Measurements from ENCODE around the gene CCL26. TPM values are rescaled to one million over a fixed set of nuclear protein-coding genes. Genes with fewer than 3 reads are reported as not detected.

Gene CCL26
- total and polyA plus RNA-seq, 4 donors, result 0.09 to 0.33 TPM; not detected in 2

DNA sequence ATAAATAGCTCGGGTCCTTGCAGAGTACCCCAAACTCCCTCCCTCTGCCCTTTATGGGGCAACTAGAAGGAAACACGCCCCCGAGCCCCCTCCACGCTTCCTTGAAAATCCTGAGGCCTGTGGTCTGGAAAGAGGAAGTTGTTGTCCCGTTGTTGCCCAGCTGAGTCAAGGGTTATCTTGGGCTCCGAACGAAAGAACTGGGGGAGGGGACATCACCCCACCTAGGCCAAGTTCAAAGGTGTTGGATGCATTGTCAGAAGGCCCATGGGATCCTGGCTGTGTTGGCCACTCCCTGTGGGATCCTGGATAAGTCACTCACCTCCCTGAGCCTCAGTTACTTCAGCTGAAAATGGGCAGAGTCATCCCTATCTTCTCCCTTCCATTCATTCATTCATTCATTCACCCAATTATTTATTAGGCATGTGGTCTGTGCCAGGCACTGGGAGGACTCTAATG lies 41.8 kb upstream of the CCL26 start, which contains the start of gene CCL24:
TSS of gene CCL24 (minus strand) at position 26 of the 456 bp plus-strand sequence. CDS start 91 bp downstream, outside the sequence.
- Histone ChIP-seq H3K4me1 (ENCODE audit: control insufficient read depth in 4 of 4, insufficient read depth in 4 of 4, low read length in 3 of 4) (no peaks in the 10 kb centered on the region), H3K9ac (ENCODE audit: low read depth in 1 of 2, low read length in 2 of 2) (no peak within 1 kb of the TSS), H3K9me3 (ENCODE audit: control insufficient read depth in 4 of 4, low read length in 3 of 4) (no peaks in the 10 kb centered on the region), H3K4me3 (ENCODE audit: low read depth in 1 of 3, low read length in 3 of 3) (no peak within 1 kb of the TSS), H3K27ac (ENCODE audit: low read depth in 1 of 2, low read length in 2 of 2) (no peak within 1 kb of the TSS), H3K36me3 (ENCODE audit: control insufficient read depth in 4 of 4, insufficient read depth in 3 of 4, low read depth in 1 of 4, low read length in 3 of 4) (no peaks in the 10 kb centered on the region), H3K27me3 (ENCODE audit: control insufficient read depth in 4 of 4, insufficient read depth in 4 of 4, low read length in 3 of 4) (no peaks in the 10 kb centered on the region)
- TF ChIP-seq FOXA1 (IDR thresholded peaks at IDR 0.05) (no peak), EGR1 (IDR thresholded peaks at IDR 0.05; ENCODE audit: low read depth in 2 of 2) (no peak), SP1 (IDR thresholded peaks at IDR 0.05) (no peak), HNF4G (IDR thresholded peaks at IDR 0.05) (no peak), ATF3 (IDR thresholded peaks at IDR 0.05) (no peak), RXRA (IDR thresholded peaks at IDR 0.05) (no peak), YY1 (IDR thresholded peaks at IDR 0.05) (no peak), JUND (IDR thresholded peaks at IDR 0.05) (no peak), NR2F2 (IDR thresholded peaks at IDR 0.05) (no peak), ZBTB33 (IDR thresholded peaks at IDR 0.05) (no peak), FOXA2 (IDR thresholded peaks at IDR 0.05) (no peak), HNF4A (conservative IDR thresholded peaks at IDR 0.05) (no peak), CTCF (IDR thresholded peaks at IDR 0.05; ENCODE audit: low read depth, low read length, missing input control) (no peak), REST (IDR thresholded peaks at IDR 0.05) (no peak), TAF1 (conservative IDR thresholded peaks at IDR 0.05) (no peak), GABPA (IDR thresholded peaks at IDR 0.05 in 1 of 2, conservative IDR thresholded peaks at IDR 0.05 in 1 of 2) (no peak), RAD21 (IDR thresholded peaks at IDR 0.05) (no peak)
- TF ChIP-seq, protein P1, sequence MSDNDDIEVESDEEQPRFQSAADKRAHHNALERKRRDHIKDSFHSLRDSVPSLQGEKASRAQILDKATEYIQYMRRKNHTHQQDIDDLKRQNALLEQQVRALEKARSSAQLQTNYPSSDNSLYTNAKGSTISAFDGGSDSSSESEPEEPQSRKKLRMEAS (IDR thresholded peaks at IDR 0.05), result no peak
- 56% methylated on average over 7 of the region's 7 CpGs for WGBS
- no peak for DNase-seq (ENCODE audit: low spot score)

Measured in liver (tissue), 9 donors.